Measurements from ENCODE around the gene SERPINE2.

SERPINE2 gene

GRCh38 chr2:224022486-224022885 lies 16.6 kb downstream of the SERPINE2 start:
- Histone ChIP-seq H3K4me2 (ENCODE audit: low read depth, low read length, poor library complexity, severe bottlenecking) (no peak overlapping the region), H3K9me3 (ENCODE audit: insufficient read depth, low read length) (no peaks in the 10 kb centered on the region), H3K9me2 (replicated peaks; ENCODE audit: insufficient read depth, low read length) (no peaks in the 10 kb centered on the region), H3K79me2 (ENCODE audit: insufficient read depth, low read length) (no peaks in the 10 kb centered on the region), H2AFZ (ENCODE audit: low read depth, low read length, severe bottlenecking) (no peak overlapping the region), H3K27me3 (ENCODE audit: low read length) (no peaks in the 10 kb centered on the region), H3K9ac (ENCODE audit: low read length) (no peak overlapping the region), H3K36me3 (ENCODE audit: low read length) (no peaks in the 10 kb centered on the region), H4K20me1 (ENCODE audit: low read depth, low read length) (no peaks in the 10 kb centered on the region), H3K27ac (ENCODE audit: low read depth, low read length) (no peak overlapping the region), H3F3A (ENCODE audit: insufficient read depth) (no peaks in the 10 kb centered on the region), H3K4me3 (ENCODE audit: insufficient read depth, low read length, poor library complexity, severe bottlenecking) (no peak overlapping the region)
- TF ChIP-seq, protein P1, sequence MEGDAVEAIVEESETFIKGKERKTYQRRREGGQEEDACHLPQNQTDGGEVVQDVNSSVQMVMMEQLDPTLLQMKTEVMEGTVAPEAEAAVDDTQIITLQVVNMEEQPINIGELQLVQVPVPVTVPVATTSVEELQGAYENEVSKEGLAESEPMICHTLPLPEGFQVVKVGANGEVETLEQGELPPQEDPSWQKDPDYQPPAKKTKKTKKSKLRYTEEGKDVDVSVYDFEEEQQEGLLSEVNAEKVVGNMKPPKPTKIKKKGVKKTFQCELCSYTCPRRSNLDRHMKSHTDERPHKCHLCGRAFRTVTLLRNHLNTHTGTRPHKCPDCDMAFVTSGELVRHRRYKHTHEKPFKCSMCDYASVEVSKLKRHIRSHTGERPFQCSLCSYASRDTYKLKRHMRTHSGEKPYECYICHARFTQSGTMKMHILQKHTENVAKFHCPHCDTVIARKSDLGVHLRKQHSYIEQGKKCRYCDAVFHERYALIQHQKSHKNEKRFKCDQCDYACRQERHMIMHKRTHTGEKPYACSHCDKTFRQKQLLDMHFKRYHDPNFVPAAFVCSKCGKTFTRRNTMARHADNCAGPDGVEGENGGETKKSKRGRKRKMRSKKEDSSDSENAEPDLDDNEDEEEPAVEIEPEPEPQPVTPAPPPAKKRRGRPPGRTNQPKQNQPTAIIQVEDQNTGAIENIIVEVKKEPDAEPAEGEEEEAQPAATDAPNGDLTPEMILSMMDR (IDR thresholded peaks at IDR 0.05; ENCODE audit: insufficient read depth, low read length, poor library complexity, severe bottlenecking): no peak

DNA sequence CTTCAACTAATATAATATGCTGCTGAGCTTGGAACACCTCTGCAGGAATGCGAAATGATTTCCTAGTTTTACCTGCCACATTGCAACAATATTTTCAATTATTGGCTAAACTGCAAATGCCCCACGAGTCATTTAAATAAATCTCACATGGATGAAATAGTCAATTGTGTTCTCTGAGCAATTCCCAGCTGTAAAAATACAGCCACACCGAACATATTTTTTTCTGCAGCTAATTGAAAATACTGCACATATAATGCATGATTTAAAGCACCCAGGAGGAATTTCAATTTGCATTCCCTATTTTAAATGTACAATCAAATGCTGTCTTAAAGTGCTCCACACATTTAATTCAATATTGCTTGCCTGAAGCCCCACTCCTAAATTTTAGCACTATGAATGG lies 18.6 kb downstream of the SERPINE2 start:
- Histone ChIP-seq H3K9me2 (replicated peaks; ENCODE audit: insufficient read depth, low read length) (no peaks in the 10 kb centered on the region), H2AFZ (ENCODE audit: low read depth, low read length, severe bottlenecking) (no peak overlapping the region), H3K36me3 (ENCODE audit: low read length) (no peaks in the 10 kb centered on the region), H3K27me3 (ENCODE audit: low read length) (no peaks in the 10 kb centered on the region), H3K4me2 (ENCODE audit: low read depth, low read length, poor library complexity, severe bottlenecking) (no peak overlapping the region), H3K9me3 (ENCODE audit: insufficient read depth, low read length) (no peaks in the 10 kb centered on the region), H3K27ac (ENCODE audit: low read depth, low read length) (no peak overlapping the region), H3K4me3 (ENCODE audit: insufficient read depth, low read length, poor library complexity, severe bottlenecking) (no peak overlapping the region), H4K20me1 (ENCODE audit: low read depth, low read length) (no peaks in the 10 kb centered on the region), H3F3A (ENCODE audit: insufficient read depth) (no peaks in the 10 kb centered on the region), H3K79me2 (ENCODE audit: insufficient read depth, low read length) (no peaks in the 10 kb centered on the region), H3K9ac (ENCODE audit: low read length) (no peak overlapping the region)
- no peak for TF ChIP-seq EZH2phosphoT487 (conservative IDR thresholded peaks at IDR 0.05; ENCODE audit: low read length)
- TF ChIP-seq, protein P1 (IDR thresholded peaks at IDR 0.05; ENCODE audit: insufficient read depth, low read length, poor library complexity, severe bottlenecking): no peak

- Histone ChIP-seq H3K27me3 (ENCODE audit: low read length) (no peaks in the 10 kb centered on the region), H4K20me1 (ENCODE audit: low read depth, low read length) (no peaks in the 10 kb centered on the region), H3K4me2 (ENCODE audit: low read depth, low read length, poor library complexity, severe bottlenecking) (no peak overlapping the region), H3K9me3 (ENCODE audit: insufficient read depth, low read length) (no peaks in the 10 kb centered on the region), H3K27ac (ENCODE audit: low read depth, low read length) (no peak overlapping the region), H3F3A (ENCODE audit: insufficient read depth) (no peaks in the 10 kb centered on the region), H3K36me3 (ENCODE audit: low read length) (no peaks in the 10 kb centered on the region), H3K9ac (ENCODE audit: low read length) (no peak overlapping the region), H3K79me2 (ENCODE audit: insufficient read depth, low read length) (no peaks in the 10 kb centered on the region), H2AFZ (ENCODE audit: low read depth, low read length, severe bottlenecking) (no peak overlapping the region), H3K4me3 (ENCODE audit: insufficient read depth, low read length, poor library complexity, severe bottlenecking) (no peak overlapping the region), H3K9me2 (replicated peaks; ENCODE audit: insufficient read depth, low read length) (no peaks in the 10 kb centered on the region)
- TF ChIP-seq, protein P1 (IDR thresholded peaks at IDR 0.05; ENCODE audit: insufficient read depth, low read length, poor library complexity, severe bottlenecking): no peak
- no peak for TF ChIP-seq EZH2phosphoT487 (conservative IDR thresholded peaks at IDR 0.05; ENCODE audit: low read length)
Measured at GRCh38 chr2:224017957-224018356, 21.1 kb downstream of the SERPINE2 start.

DNA sequence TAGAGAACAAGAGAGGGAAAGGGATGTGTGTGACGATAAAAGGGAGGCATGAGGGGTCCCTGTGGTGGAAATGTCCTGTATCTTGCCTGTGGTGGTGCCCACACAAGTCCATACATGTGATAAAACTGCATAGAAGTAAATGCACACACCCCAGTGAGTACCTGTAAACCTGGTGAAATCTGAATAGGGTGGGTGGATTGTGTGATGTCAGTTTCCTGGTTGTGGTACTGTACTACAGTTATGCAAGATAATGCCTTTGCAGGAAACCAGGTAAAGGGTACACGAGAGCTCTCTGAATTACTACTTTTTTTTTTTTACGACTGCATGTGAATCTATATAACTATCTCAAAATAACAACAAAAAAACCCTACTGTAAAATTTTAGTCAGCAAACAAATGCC lies 22.1 kb downstream of the SERPINE2 start:
- H3K27me3 ChIP-seq (ENCODE audit: low read length): no peaks in the 10 kb centered on the region
- H3K36me3 ChIP-seq (ENCODE audit: low read length): no peaks in the 10 kb centered on the region
- no peak overlapping the region for H3K9ac ChIP-seq (ENCODE audit: low read length)
- TF ChIP-seq EZH2phosphoT487 (conservative IDR thresholded peaks at IDR 0.05; ENCODE audit: low read length): no peak
- TF ChIP-seq, protein P1 (IDR thresholded peaks at IDR 0.05; ENCODE audit: insufficient read depth, low read length, poor library complexity, severe bottlenecking): no peak
- H3K4me2 ChIP-seq (ENCODE audit: low read depth, low read length, poor library complexity, severe bottlenecking): no peak overlapping the region
- H3K9me3 ChIP-seq (ENCODE audit: insufficient read depth, low read length): no peaks in the 10 kb centered on the region
- H3K79me2 ChIP-seq (ENCODE audit: insufficient read depth, low read length): no peaks in the 10 kb centered on the region
- H3F3A ChIP-seq (ENCODE audit: insufficient read depth): no peaks in the 10 kb centered on the region
- H3K27ac ChIP-seq (ENCODE audit: low read depth, low read length): no peak overlapping the region
- H3K9me2 ChIP-seq (replicated peaks; ENCODE audit: insufficient read depth, low read length): no peaks in the 10 kb centered on the region
- H3K4me3 ChIP-seq (ENCODE audit: insufficient read depth, low read length, poor library complexity, severe bottlenecking): no peak overlapping the region
- H2AFZ ChIP-seq (ENCODE audit: low read depth, low read length, severe bottlenecking): no peak overlapping the region
- no peaks in the 10 kb centered on the region for H4K20me1 ChIP-seq (ENCODE audit: low read depth, low read length)

Measured in SU-DHL-6 (cell line).